HG02852 (cell line): ENCODE measurements around the gene PCDHB1.
"Not testable (repeated sequence)": the region's sequence is repeated elsewhere in the genome, so short reads cannot be mapped to it uniquely, and the experiment has no call there.

Experiments used
- ATAC-seq: cut with Tn5 transposase; IDR thresholded peaks from one replicate; pipeline ENCODE4 v1.9.1; 2021; ENCODE audit warnings: mild to moderate bottlenecking, moderate library complexity; ENCODE audit not compliant: unreplicated experiment

Gene PCDHB1

DNA sequence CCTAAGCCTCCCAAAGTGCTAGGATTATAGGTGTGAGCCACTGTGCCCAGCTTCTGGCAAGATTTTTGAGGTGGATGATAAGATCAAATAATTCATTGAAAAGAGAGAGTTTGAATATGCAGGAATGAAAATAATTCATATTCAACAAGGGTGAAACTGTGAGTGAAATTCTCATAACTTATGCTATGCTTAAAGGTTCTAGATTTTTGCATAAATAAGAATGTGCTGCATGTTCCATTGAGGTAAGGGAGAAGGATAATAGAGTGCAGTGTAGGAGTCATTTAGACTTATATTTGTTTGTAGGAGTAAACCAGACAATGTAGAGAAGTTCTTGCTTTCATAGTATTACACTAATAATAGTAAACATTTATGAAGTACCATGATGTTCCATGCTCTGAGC, 31.1 kb downstream of the PCDHB1 start:
- ATAC-seq, result no peak

DNA sequence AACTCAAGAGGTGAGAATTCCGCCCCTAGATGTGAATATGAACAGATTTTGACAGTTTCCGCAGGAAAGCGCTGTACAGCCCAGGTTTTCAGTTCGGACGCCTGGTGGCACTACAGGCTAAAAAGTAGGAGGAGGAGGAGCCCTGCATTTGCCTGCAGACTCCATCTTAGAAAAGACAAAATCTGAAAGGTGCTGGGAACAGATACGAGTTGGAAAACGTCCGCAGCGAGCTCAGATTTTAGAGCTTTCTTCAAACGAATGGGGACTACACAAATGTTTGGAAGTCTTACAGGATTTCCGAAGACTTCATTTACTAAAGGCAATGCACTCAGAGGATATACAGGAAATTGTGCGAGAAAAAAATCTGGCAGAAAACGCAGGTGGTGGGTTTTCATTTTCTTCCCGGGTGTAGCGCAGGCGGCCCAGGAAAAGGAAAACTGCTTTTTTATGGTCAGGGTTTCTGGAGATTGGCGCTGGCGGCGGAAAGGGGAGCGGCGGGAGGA, 33.4 kb downstream of the PCDHB1 start:
- peak; percentile 64 for ATAC-seq

DNA sequence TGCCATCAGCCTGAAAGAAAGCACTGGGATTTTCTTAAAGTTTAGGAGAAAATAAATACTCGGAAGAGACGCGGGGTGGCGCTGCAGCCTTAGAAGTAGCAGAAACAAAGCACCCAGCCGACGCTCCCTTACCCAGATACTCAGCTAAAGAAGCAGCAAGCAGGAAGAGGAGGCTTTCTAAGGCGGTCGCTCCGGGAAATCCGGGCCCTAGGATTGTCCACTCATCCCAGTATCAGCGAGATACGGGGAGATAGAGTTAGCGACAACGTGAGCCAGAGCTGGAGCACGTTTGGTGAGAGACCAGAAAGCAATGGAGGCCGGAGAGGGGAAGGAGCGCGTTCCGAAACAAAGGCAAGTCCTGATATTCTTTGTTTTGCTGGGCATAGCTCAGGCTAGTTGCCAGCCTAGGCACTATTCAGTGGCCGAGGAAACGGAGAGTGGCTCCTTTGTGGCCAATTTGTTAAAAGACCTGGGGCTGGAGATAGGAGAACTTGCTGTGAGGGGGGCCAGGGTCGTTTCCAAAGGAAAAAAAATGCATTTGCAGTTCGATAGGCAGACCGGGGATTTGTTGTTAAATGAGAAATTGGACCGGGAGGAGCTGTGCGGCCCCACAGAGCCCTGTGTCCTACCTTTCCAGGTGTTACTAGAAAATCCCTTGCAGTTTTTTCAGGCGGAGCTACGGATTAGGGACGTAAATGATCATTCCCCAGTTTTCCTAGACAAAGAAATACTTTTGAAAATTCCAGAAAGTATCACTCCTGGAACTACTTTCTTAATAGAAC, 43.5 kb downstream of the PCDHB1 start, which contains the start of gene PCDHB2:
TSS of gene PCDHB2 (plus strand) at position 135 of the 782 bp plus-strand sequence. CDS start at position 311, 176 bp downstream.
- ATAC-seq, result no peak

DNA sequence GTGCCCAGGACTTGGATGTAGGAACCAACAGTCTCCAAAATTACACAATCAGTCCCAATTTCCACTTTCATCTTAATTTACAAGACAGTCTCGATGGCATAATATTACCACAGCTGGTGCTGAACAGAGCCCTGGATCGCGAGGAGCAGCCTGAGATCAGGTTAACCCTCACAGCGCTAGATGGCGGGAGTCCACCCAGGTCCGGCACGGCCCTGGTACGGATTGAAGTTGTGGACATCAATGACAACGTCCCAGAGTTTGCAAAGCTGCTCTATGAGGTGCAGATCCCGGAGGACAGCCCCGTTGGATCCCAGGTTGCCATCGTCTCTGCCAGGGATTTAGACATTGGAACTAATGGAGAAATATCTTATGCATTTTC, 44.1 kb downstream of the PCDHB1 start:
- no peak for ATAC-seq

DNA sequence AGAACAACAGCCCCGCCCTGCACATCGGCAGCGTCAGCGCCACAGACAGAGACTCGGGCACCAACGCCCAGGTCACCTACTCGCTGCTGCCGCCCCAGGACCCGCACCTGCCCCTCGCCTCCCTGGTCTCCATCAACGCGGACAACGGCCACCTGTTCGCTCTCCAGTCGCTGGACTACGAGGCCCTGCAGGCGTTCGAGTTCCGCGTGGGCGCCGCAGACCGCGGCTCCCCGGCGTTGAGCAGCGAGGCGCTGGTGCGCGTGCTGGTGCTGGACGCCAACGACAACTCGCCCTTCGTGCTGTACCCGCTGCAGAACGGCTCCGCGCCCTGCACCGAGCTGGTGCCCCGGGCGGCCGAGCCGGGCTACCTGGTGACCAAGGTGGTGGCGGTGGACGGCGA, 45.0 kb downstream of the PCDHB1 start:
- not testable (repeated sequence) for ATAC-seq

DNA sequence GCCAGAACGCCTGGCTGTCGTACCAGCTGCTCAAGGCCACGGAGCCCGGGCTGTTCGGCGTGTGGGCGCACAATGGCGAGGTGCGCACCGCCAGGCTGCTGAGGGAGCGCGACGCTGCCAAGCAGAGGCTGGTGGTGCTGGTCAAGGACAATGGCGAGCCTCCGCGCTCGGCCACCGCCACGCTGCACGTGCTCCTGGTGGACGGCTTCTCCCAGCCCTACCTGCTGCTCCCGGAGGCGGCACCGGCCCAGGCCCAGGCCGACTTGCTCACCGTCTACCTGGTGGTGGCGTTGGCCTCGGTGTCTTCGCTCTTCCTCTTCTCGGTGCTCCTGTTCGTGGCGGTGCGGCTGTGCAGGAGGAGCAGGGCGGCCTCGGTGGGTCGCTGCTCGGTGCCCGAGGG, 45.4 kb downstream of the PCDHB1 start:
- ATAC-seq, result not testable (repeated sequence)

DNA sequence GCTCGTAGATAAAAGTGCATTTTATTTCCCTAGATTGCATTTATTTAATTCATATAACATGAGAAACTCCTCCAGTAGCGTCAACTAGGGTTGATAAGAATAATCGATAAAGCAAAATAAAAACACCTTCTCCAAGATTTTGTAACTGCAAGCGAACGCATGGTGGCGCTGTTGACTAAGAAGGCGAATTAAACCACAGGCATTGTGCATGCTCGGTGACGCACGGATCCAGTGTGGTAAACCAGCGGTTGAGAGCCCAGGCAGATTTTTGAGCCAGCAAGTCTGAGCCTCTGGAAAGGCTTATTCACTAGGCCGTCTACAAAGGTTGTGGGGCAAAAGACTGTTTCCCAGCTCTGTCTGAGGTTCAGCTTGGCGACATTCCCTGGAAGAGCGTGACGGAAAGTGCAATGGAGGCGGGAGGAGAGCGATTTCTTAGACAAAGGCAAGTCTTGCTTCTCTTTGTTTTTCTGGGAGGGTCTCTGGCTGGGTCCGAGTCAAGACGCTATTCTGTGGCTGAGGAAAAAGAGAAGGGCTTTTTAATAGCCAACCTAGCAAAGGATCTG, 49.1 kb downstream of the PCDHB1 start, which contains the start of gene PCDHB3:
TSS of gene PCDHB3 (plus strand) at position 231 of the 563 bp plus-strand sequence. CDS start at position 408, 177 bp downstream.
- no peak for ATAC-seq

DNA sequence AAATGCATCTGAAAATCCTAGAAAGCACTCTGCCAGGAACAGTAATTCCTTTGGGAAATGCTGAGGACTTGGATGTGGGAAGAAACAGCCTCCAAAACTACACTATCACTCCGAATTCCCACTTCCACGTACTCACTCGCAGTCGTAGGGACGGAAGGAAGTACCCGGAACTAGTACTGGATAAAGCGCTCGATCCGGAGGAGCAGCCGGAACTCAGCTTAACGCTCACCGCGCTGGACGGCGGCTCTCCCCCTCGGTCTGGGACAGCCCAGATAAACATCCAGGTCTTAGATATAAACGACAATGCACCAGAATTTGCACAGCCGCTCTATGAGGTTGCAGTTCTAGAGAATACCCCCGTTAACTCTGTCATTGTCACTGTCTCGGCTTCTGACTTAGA, 49.9 kb downstream of the PCDHB1 start:
- no peak for ATAC-seq

DNA sequence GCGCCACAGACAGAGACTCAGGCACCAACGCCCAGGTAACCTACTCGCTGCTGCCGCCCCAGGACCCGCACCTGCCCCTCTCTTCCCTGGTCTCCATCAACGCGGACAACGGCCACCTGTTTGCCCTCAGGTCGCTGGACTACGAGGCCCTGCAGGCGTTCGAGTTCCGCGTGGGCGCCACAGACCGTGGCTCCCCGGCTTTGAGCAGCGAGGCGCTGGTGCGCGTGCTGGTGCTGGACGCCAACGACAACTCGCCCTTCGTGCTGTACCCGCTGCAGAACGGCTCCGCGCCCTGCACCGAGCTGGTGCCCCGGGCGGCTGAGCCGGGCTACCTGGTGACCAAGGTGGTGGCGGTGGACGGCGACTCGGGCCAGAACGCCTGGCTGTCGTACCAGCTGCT, 50.9 kb downstream of the PCDHB1 start:
- not testable (repeated sequence) for ATAC-seq

DNA sequence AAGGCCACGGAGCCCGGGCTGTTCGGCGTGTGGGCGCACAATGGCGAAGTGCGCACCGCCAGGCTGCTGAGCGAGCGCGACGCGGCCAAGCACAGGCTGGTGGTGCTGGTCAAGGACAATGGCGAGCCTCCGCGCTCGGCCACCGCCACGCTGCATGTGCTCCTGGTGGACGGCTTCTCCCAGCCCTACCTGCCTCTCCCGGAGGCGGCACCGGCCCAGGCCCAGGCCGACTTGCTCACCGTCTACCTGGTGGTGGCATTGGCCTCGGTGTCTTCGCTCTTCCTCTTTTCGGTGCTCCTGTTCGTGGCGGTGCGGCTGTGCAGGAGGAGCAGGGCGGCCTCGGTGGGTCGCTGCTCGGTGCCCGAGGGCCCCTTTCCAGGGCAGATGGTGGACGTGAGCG, 51.3 kb downstream of the PCDHB1 start:
- ATAC-seq, result not testable (repeated sequence)

DNA sequence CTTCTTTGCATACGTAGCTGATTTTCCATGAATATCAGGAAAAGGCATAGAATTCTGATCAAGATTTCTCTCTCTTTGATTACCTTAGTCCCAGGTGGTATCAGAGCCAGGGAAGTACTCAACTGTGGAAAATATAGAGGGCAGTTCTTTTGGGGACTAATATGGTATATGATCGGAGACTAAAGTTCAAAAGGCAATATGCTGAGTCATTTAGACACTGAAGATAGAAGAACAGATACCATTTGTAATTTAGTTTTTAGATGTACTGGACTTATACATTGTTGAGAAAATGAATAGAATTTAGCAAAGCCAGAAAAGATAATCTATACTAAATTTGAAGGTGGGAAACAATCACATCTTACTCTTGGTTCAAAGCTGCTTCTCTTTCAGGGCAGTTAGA, 54.2 kb downstream of the PCDHB1 start:
- no peak for ATAC-seq
